ENCODE data around the gene SKP1.

DNA sequence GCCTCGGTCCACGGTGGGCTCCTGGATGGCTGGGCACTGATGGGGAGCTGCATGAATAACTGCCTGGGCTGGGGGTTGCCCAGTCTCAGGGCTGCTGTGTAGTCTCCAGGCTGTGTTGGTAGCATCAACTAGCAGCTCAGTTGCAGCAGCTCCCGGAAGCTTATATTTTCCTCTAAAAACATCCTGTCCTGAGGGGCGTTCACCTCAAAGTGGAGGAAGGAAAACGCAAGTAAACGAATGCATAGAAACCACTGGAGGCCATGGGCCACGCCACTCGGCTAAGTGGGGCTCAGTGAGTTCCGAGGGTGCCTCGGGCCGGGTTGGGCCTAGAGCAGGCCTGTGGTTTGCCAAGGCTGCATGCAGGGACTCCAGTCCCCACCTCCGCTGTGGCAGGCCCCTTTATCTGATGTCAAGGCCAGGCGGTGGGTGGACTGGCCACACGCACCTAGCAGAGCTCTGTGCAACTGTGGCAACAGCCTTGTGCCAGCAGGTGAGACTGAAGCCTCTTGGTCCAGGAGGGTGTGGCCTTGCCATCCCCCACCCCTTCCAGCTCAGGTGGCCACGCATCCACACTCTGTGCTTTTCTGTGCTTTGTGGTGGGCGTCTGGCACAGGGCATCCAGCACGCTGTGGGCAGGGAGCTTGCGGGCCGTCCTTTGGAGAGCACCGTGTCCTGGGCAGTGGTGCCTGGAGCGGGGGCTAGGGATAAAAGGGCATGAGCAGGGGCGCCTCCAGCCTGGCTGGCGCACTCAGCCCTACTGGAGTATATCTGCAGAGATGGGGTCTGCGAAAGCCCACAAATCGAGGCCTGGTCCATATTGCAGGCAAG lies 47.1 kb downstream of the SKP1 start:
- TF ChIP-seq, protein P1, sequence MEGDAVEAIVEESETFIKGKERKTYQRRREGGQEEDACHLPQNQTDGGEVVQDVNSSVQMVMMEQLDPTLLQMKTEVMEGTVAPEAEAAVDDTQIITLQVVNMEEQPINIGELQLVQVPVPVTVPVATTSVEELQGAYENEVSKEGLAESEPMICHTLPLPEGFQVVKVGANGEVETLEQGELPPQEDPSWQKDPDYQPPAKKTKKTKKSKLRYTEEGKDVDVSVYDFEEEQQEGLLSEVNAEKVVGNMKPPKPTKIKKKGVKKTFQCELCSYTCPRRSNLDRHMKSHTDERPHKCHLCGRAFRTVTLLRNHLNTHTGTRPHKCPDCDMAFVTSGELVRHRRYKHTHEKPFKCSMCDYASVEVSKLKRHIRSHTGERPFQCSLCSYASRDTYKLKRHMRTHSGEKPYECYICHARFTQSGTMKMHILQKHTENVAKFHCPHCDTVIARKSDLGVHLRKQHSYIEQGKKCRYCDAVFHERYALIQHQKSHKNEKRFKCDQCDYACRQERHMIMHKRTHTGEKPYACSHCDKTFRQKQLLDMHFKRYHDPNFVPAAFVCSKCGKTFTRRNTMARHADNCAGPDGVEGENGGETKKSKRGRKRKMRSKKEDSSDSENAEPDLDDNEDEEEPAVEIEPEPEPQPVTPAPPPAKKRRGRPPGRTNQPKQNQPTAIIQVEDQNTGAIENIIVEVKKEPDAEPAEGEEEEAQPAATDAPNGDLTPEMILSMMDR (IDR thresholded peaks at IDR 0.05 in 2 of 3, conservative IDR thresholded peaks at IDR 0.05 in 1 of 3; ENCODE audit: borderline replicate concordance in 1 of 3, insufficient read depth in 1 of 3, low read depth in 2 of 3, low read length in 2 of 3): no peak
- TF ChIP-seq POLR2A (IDR thresholded peaks at IDR 0.05; ENCODE audit: borderline replicate concordance, extremely low read depth, insufficient read depth, insufficient read length): no peak
- TF ChIP-seq FOSL1 (IDR thresholded peaks at IDR 0.05; ENCODE audit: low read depth): no peak
- TF ChIP-seq SRF (IDR thresholded peaks at IDR 0.05; ENCODE audit: low read depth): no peak
- TF ChIP-seq EZH2 (IDR thresholded peaks at IDR 0.05): no peak
- TF ChIP-seq ZNF274 (IDR thresholded peaks at IDR 0.05; ENCODE audit: low read depth, low read length): no peak
- no peak for TF ChIP-seq RAD21 (IDR thresholded peaks at IDR 0.05; ENCODE audit: low read depth)
- TF ChIP-seq POLR2AphosphoS5 (IDR thresholded peaks at IDR 0.05; ENCODE audit: low read depth, low read length): no peak
- no peak for TF ChIP-seq JUND (IDR thresholded peaks at IDR 0.05)
- no peak for TF ChIP-seq EGR1 (IDR thresholded peaks at IDR 0.05; ENCODE audit: low read depth)
- TF ChIP-seq, protein P2, sequence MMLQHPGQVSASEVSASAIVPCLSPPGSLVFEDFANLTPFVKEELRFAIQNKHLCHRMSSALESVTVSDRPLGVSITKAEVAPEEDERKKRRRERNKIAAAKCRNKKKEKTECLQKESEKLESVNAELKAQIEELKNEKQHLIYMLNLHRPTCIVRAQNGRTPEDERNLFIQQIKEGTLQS (IDR thresholded peaks at IDR 0.05): no peak
- no peak for TF ChIP-seq EZH2phosphoT487 (IDR thresholded peaks at IDR 0.05; ENCODE audit: borderline replicate concordance)
- no peak for TF ChIP-seq TCF7L2 (IDR thresholded peaks at IDR 0.05; ENCODE audit: borderline replicate concordance, extremely low read depth, insufficient read depth, insufficient read length)
